Body of pancreas (tissue), 4 donors: ENCODE results near the gene FHAD1.

Experiments
- CTCF ChIP-seq, 7 experiments: fragments of 450-650 bp in 4 of 7; fragments of 200-600 bp in 3 of 7; sonication (generic) in 3 of 7; IDR thresholded peaks; one replicate each; pipeline ENCODE4 v1.5.1; 2016 to 2019; ENCODE audit warnings: antibody characterized with exemption in 7 of 7
- POLR2A ChIP-seq, 3 donors: fragments of 450-650 bp; IDR thresholded peaks; one replicate each; pipeline ENCODE4 v1.6.1; 2016; ENCODE audit warnings: antibody characterized with exemption in 3 of 3, mild to moderate bottlenecking in 2 of 3

GRCh38 chr1:15345705-15346345 is 98.8 kb downstream of the FHAD1 start:
- TF ChIP-seq CTCF (IDR thresholded peaks at IDR 0.05) = no peak
- TF ChIP-seq POLR2A (IDR thresholded peaks at IDR 0.05) = no peak
